ENCODE results near the gene CERS6.
"Not testable (repeated sequence)": the region's sequence is repeated elsewhere in the genome, so short reads cannot be mapped to it uniquely, and the experiment has no call there.

The CERS6 gene

GRCh38 chr2:168455645-168456520 lies at the start of gene CERS6:
Gene CERS6, plus strand, starts transcription at chr2:168456272. Its CDS starts 177 bp downstream, at chr2:168456449.
- Mint-ChIP-seq H3K27ac (peak within 1 kb of the TSS; percentile 83), H3K4me3 (peak within 1 kb of the TSS; percentile 86), H3K36me3 (ENCODE audit: low read depth) (no peaks in the 10 kb centered on the region)

GRCh38 chr2:168412301-168412700 lies 43.8 kb upstream of the CERS6 start:
- not testable (repeated sequence) for H3K36me3 Mint-ChIP-seq (ENCODE audit: low read depth); H3K4me1 Mint-ChIP-seq (ENCODE audit: low read depth); DNase-seq (ENCODE audit: low spot score)

More at GRCh38 chr2:168455645-168456520, at the start of gene CERS6:
- Mint-ChIP-seq H3K4me1 (ENCODE audit: low read depth) (peaks cover 35% of the 10 kb centered on the region), H3K27me3 (ENCODE audit: low read depth) (no peaks in the 10 kb centered on the region), H3K9me3 (no peaks in the 10 kb centered on the region)
- peak; percentile 94 for DNase-seq (ENCODE audit: low spot score)

GRCh38 chr2:168413101-168413500 lies 43.0 kb upstream of the CERS6 start:
- DNase-seq (ENCODE audit: low spot score); H3K36me3 Mint-ChIP-seq (ENCODE audit: low read depth); H3K4me1 Mint-ChIP-seq (ENCODE audit: low read depth); H3K27me3 Mint-ChIP-seq (ENCODE audit: low read depth); H3K4me3 Mint-ChIP-seq; H3K27ac Mint-ChIP-seq: not testable (repeated sequence)
- H3K9me3 Mint-ChIP-seq = peaks cover 41% of the 10 kb centered on the region

More at GRCh38 chr2:168412301-168412700, 43.8 kb upstream of the CERS6 start:
- not testable (repeated sequence) for H3K27me3 Mint-ChIP-seq (ENCODE audit: low read depth); H3K27ac Mint-ChIP-seq; H3K4me3 Mint-ChIP-seq
- H3K9me3 Mint-ChIP-seq = peaks cover 49% of the 10 kb centered on the region

- DNase-seq (ENCODE audit: low spot score) = no peak
- H3K27ac Mint-ChIP-seq = no peak overlapping the region
- no peaks in the 10 kb centered on the region for H3K4me1 Mint-ChIP-seq (ENCODE audit: low read depth)
- no peaks in the 10 kb centered on the region for H3K27me3 Mint-ChIP-seq (ENCODE audit: low read depth)
- H3K36me3 Mint-ChIP-seq (ENCODE audit: low read depth) = peaks cover 2% of the 10 kb centered on the region
- peaks cover 23% of the 10 kb centered on the region for H3K9me3 Mint-ChIP-seq
- H3K4me3 Mint-ChIP-seq = no peak overlapping the region
Measured at GRCh38 chr2:168416555-168416954, 39.5 kb upstream of the CERS6 start.

- DNase-seq (ENCODE audit: low spot score) = no peak
- Mint-ChIP-seq H3K27me3 (ENCODE audit: low read depth) (no peaks in the 10 kb centered on the region), H3K4me1 (ENCODE audit: low read depth) (peaks cover 17% of the 10 kb centered on the region), H3K9me3 (no peaks in the 10 kb centered on the region), H3K27ac (no peak overlapping the region), H3K4me3 (no peak overlapping the region), H3K36me3 (ENCODE audit: low read depth) (no peaks in the 10 kb centered on the region)
Measured at GRCh38 chr2:168422584-168422983, 33.5 kb upstream of the CERS6 start.

GRCh38 chr2:168424112-168424951 lies 31.7 kb upstream of the CERS6 start:
- Mint-ChIP-seq H3K27ac (no peak overlapping the region), H3K4me1 (ENCODE audit: low read depth) (peaks cover 20% of the 10 kb centered on the region), H3K4me3 (no peak overlapping the region), H3K27me3 (ENCODE audit: low read depth) (no peaks in the 10 kb centered on the region), H3K9me3 (no peaks in the 10 kb centered on the region), H3K36me3 (ENCODE audit: low read depth) (no peaks in the 10 kb centered on the region)
- DNase-seq (ENCODE audit: low spot score) = no peak

GRCh38 chr2:168424971-168425370 lies 31.1 kb upstream of the CERS6 start:
- no peak for DNase-seq (ENCODE audit: low spot score)
- Mint-ChIP-seq H3K36me3 (ENCODE audit: low read depth) (peaks cover 3% of the 10 kb centered on the region), H3K27me3 (ENCODE audit: low read depth) (no peaks in the 10 kb centered on the region), H3K27ac (no peak overlapping the region), H3K9me3 (no peaks in the 10 kb centered on the region), H3K4me3 (no peak overlapping the region), H3K4me1 (ENCODE audit: low read depth) (peaks cover 20% of the 10 kb centered on the region)

GRCh38 chr2:168426861-168427260 lies 29.2 kb upstream of the CERS6 start:
- Mint-ChIP-seq H3K9me3 (no peaks in the 10 kb centered on the region), H3K4me3 (no peak overlapping the region), H3K27ac (no peak overlapping the region), H3K4me1 (ENCODE audit: low read depth) (peaks cover 27% of the 10 kb centered on the region), H3K27me3 (ENCODE audit: low read depth) (no peaks in the 10 kb centered on the region), H3K36me3 (ENCODE audit: low read depth) (peaks cover 3% of the 10 kb centered on the region)
- DNase-seq (ENCODE audit: low spot score) = no peak

GRCh38 chr2:168427451-168427850 lies 28.6 kb upstream of the CERS6 start:
- peaks cover 3% of the 10 kb centered on the region for H3K36me3 Mint-ChIP-seq (ENCODE audit: low read depth)

GRCh38 chr2:168428431-168428830 lies 27.6 kb upstream of the CERS6 start:
- no peaks in the 10 kb centered on the region for H3K27me3 Mint-ChIP-seq (ENCODE audit: low read depth)
- peaks cover 3% of the 10 kb centered on the region for H3K36me3 Mint-ChIP-seq (ENCODE audit: low read depth)
- DNase-seq (ENCODE audit: low spot score) = no peak
- H3K4me1 Mint-ChIP-seq (ENCODE audit: low read depth) = peaks cover 38% of the 10 kb centered on the region
- H3K4me3 Mint-ChIP-seq = no peak overlapping the region
- no peaks in the 10 kb centered on the region for H3K9me3 Mint-ChIP-seq
- H3K27ac Mint-ChIP-seq = no peak overlapping the region

More at GRCh38 chr2:168427451-168427850, 28.6 kb upstream of the CERS6 start:
- H3K9me3 Mint-ChIP-seq = no peaks in the 10 kb centered on the region
- no peak for DNase-seq (ENCODE audit: low spot score)
- peaks cover 29% of the 10 kb centered on the region for H3K4me1 Mint-ChIP-seq (ENCODE audit: low read depth)
- H3K27ac Mint-ChIP-seq = no peak overlapping the region
- no peak overlapping the region for H3K4me3 Mint-ChIP-seq
- H3K27me3 Mint-ChIP-seq (ENCODE audit: low read depth) = no peaks in the 10 kb centered on the region

- Mint-ChIP-seq H3K27ac (no peak overlapping the region), H3K27me3 (ENCODE audit: low read depth) (no peaks in the 10 kb centered on the region), H3K4me3 (no peak overlapping the region), H3K4me1 (ENCODE audit: low read depth) (peaks cover 49% of the 10 kb centered on the region), H3K9me3 (no peaks in the 10 kb centered on the region), H3K36me3 (ENCODE audit: low read depth) (peaks cover 3% of the 10 kb centered on the region)
- DNase-seq (ENCODE audit: low spot score) = no peak
Measured at GRCh38 chr2:168429988-168430387, 26.1 kb upstream of the CERS6 start.

- no peak overlapping the region for H3K27ac Mint-ChIP-seq
- no peaks in the 10 kb centered on the region for H3K27me3 Mint-ChIP-seq (ENCODE audit: low read depth)
- no peak overlapping the region for H3K4me3 Mint-ChIP-seq
- H3K9me3 Mint-ChIP-seq = no peaks in the 10 kb centered on the region
- DNase-seq (ENCODE audit: low spot score) = no peak
- H3K36me3 Mint-ChIP-seq (ENCODE audit: low read depth) = peaks cover 3% of the 10 kb centered on the region
- H3K4me1 Mint-ChIP-seq (ENCODE audit: low read depth) = peaks cover 50% of the 10 kb centered on the region
Measured at GRCh38 chr2:168430431-168430830, 25.6 kb upstream of the CERS6 start.

- H3K36me3 Mint-ChIP-seq (ENCODE audit: low read depth) = peaks cover 3% of the 10 kb centered on the region
- H3K4me3 Mint-ChIP-seq = peak overlapping the region; percentile 25
- no peaks in the 10 kb centered on the region for H3K9me3 Mint-ChIP-seq
- H3K4me1 Mint-ChIP-seq (ENCODE audit: low read depth) = peaks cover 45% of the 10 kb centered on the region
- DNase-seq (ENCODE audit: low spot score) = no peak
- H3K27ac Mint-ChIP-seq = peak overlapping the region; percentile 11
- H3K27me3 Mint-ChIP-seq (ENCODE audit: low read depth) = no peaks in the 10 kb centered on the region
Measured at GRCh38 chr2:168431301-168432024, 24.6 kb upstream of the CERS6 start.
